Peyer's patch (tissue), 4 donors: ENCODE data around the gene ITGA7. TPM values are rescaled to one million over a fixed set of nuclear protein-coding genes. Genes with fewer than 3 reads are reported as not detected.

Experiments used
- DNase-seq, 3 donors: peaks; one replicate each; pipeline ENCODE4 v3.0.0-alpha.2; 2017 to 2019
- H3K27ac ChIP-seq, 4 donors: fragments of 200-600 bp; sonication (generic); one replicate each; pipeline ENCODE4 v1.5.1; 2016 to 2019
- H3K27me3 ChIP-seq, 2 donors: fragments of 200-600 bp; sonication (generic); one replicate each; pipeline ENCODE4 v1.5.1; 2019
- H3K36me3 ChIP-seq, 3 donors: fragments of 200-600 bp; sonication (generic); one replicate each; pipeline ENCODE4 v1.5.1; 2016 to 2019
- H3K4me1 ChIP-seq, 4 donors: fragments of 200-600 bp; sonication (generic); one replicate each; pipeline ENCODE4 v1.5.1; 2016 to 2019
- H3K4me3 ChIP-seq, 4 donors: fragments of 200-600 bp; sonication (generic); 1 replicate in 3 of 4; 2 replicates in 1 of 4; pipeline ENCODE4 v1.5.1; 2016 to 2019; ENCODE audit warnings: mild to moderate bottlenecking in 1 of 4
- H3K9me3 ChIP-seq, 4 donors: fragments of 200-600 bp; sonication (generic); one replicate each; pipeline ENCODE4 v1.5.1; 2016 to 2019; ENCODE audit warnings: mild to moderate bottlenecking in 1 of 4
- POLR2A ChIP-seq, 2 donors: fragments of 450-650 bp; IDR thresholded peaks; one replicate each; pipeline ENCODE4 v1.5.1; 2017; ENCODE audit warnings: antibody characterized with exemption in 2 of 2, mild to moderate bottlenecking in 2 of 2, moderate library complexity in 2 of 2
- small RNA-seq, 2 donors: library from RNA; depleted of rRNA; stranded (forward); fragments of <200 nt; gene quantifications; one replicate each; pipeline ENCODE3, GENCODE V24; 2016
- total RNA-seq, 4 donors: library from RNA; depleted of rRNA; stranded (reverse); fragments of >200 nt; gene quantifications; one replicate each; pipeline ENCODE4 v1.1.0, GENCODE V29; 2016
- TF ChIP-seq, protein P1 (sequence below), 6 experiments: fragments of 450-650 bp in 4 of 6; fragments of 200-600 bp in 2 of 6; sonication (generic) in 1 of 6; IDR thresholded peaks; one replicate each; pipeline ENCODE4 v1.5.1; 2017 to 2019; ENCODE audit warnings: antibody characterized with exemption in 6 of 6, mild to moderate bottlenecking in 3 of 6, moderate library complexity in 1 of 6

ITGA7 gene
- total RNA-seq, 4 donors from 2014 or later, result 13.1 to 29.0 (median 27.0) TPM

DNA sequence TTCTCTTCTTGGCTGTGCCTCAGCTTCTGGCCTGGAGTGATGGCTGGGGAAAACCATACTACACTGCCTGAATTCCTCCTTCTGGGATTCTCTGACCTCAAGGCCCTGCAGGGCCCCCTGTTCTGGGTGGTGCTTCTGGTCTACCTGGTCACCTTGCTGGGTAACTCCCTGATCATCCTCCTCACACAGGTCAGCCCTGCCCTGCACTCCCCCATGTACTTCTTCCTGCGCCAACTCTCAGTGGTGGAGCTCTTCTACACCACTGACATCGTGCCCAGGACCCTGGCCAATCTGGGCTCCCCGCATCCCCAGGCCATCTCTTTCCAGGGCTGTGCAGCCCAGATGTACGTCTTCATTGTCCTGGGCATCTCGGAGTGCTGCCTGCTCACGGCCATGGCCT is 70.9 kb downstream of the ITGA7 start, which contains the start of gene OR10P1:
Gene OR10P1, plus strand, starts transcription at position 40 of the 400 bp plus-strand sequence. Its CDS starts 0 bp downstream, at position 40.
- TF ChIP-seq POLR2A (IDR thresholded peaks at IDR 0.05), result no peak
- TF ChIP-seq, protein P1, sequence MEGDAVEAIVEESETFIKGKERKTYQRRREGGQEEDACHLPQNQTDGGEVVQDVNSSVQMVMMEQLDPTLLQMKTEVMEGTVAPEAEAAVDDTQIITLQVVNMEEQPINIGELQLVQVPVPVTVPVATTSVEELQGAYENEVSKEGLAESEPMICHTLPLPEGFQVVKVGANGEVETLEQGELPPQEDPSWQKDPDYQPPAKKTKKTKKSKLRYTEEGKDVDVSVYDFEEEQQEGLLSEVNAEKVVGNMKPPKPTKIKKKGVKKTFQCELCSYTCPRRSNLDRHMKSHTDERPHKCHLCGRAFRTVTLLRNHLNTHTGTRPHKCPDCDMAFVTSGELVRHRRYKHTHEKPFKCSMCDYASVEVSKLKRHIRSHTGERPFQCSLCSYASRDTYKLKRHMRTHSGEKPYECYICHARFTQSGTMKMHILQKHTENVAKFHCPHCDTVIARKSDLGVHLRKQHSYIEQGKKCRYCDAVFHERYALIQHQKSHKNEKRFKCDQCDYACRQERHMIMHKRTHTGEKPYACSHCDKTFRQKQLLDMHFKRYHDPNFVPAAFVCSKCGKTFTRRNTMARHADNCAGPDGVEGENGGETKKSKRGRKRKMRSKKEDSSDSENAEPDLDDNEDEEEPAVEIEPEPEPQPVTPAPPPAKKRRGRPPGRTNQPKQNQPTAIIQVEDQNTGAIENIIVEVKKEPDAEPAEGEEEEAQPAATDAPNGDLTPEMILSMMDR (IDR thresholded peaks at IDR 0.05), result no peak
- Histone ChIP-seq H3K27ac (no peak within 1 kb of the TSS), H3K36me3 (no peaks in the 10 kb centered on the region), H3K9me3 (no peaks in the 10 kb centered on the region), H3K4me1 (no peaks in the 10 kb centered on the region), H3K27me3 (no peaks in the 10 kb centered on the region), H3K4me3 (no peak within 1 kb of the TSS)
- DNase-seq, result no peak

GRCh38 chr12:55636116-55636655 is 71.5 kb downstream of the ITGA7 start:
- no peak for TF ChIP-seq POLR2A (IDR thresholded peaks at IDR 0.05)
- TF ChIP-seq, protein P1 (IDR thresholded peaks at IDR 0.05), result no peak
- no peaks in the 10 kb centered on the region for H3K36me3 ChIP-seq
- no peak overlapping the region for H3K27ac ChIP-seq

More at GRCh38 chr12:55636116-55636655, 71.5 kb downstream of the ITGA7 start:
- H3K4me3 ChIP-seq, result no peak overlapping the region
- no peaks in the 10 kb centered on the region for H3K27me3 ChIP-seq
- H3K4me1 ChIP-seq, result no peaks in the 10 kb centered on the region
- H3K9me3 ChIP-seq, result no peaks in the 10 kb centered on the region
- no peak for DNase-seq

Small RNAs within 50 kb of the gene (small RNA-seq; reads per million reads assigned to genes)
- gene AC009779.1 (0 reads per million in 2 donors), gene AC009779.5 (0 reads per million in 2 donors), gene RF00017 (0 reads per million in 2 donors)

Other genes with a start within 250 kb of the ITGA7 start
- gene OR6C70, start 237.8 kb downstream of the ITGA7 start, total RNA-seq, result not detected
- not detected for gene OR6C68, start 215.5 kb downstream of the ITGA7 start, total RNA-seq
- gene OR6C4, start 158.3 kb downstream of the ITGA7 start, total RNA-seq, result not detected
- gene OR2AP1, start 135.4 kb downstream of the ITGA7 start, total RNA-seq, result not detected
- not detected for gene OR10P1, start 71.0 kb downstream of the ITGA7 start, total RNA-seq
- 100 to 1,000 TPM in 3 of 4 donors, 10 to 100 TPM in 1; 72.6 to 332 (median 248) TPM for gene BLOC1S1, start 8.1 kb upstream of the ITGA7 start, total RNA-seq
- gene RDH5, start 12.5 kb upstream of the ITGA7 start, total RNA-seq, result 100 to 1,000 TPM in 1 of 4 donors, 10 to 100 TPM in 3; 47.0 to 113 (median 90.9) TPM
- gene CD63, start 21.1 kb upstream of the ITGA7 start, total RNA-seq, result 100 to 1,000 TPM; 139 to 433 (median 351) TPM
- 10 to 100 TPM in 1 of 4 donors, 1 to 10 TPM in 1, under 1 TPM in 2; 0.35 to 14.9 (median 1.1) TPM for gene GDF11, start 35.2 kb upstream of the ITGA7 start, total RNA-seq
- gene SARNP, start 109.8 kb upstream of the ITGA7 start, total RNA-seq, result 10 to 100 TPM; 21.9 to 60.2 (median 44.9) TPM
- 10 to 100 TPM in 3 of 4 donors, 1 to 10 TPM in 1; 5.0 to 31.2 (median 24.2) TPM for gene ORMDL2, start 110.1 kb upstream of the ITGA7 start, total RNA-seq
- 10 to 100 TPM; 35.4 to 43.4 (median 43.0) TPM for gene DNAJC14, start 121.7 kb upstream of the ITGA7 start, total RNA-seq
- 10 to 100 TPM in 1 of 4 donors, 1 to 10 TPM in 3; 3.3 to 44.6 (median 5.2) TPM for gene MMP19, start 135.0 kb upstream of the ITGA7 start, total RNA-seq
- gene PYM1, start 220.0 kb upstream of the ITGA7 start, total RNA-seq, result 10 to 100 TPM; 49.1 to 63.7 (median 52.4) TPM
- gene DGKA, start 223.3 kb upstream of the ITGA7 start, total RNA-seq, result 100 to 1,000 TPM; 181 to 447 (median 331) TPM